AG08396 (cell line): Measurements from ENCODE around the gene BCORL1.

Experiments used
- DNase-seq: peaks from one replicate; pipeline ENCODE4 v3.0.0; 2012; ENCODE audit warnings: low spot score, mixed read lengths

The BCORL1 gene

GRCh38 chrX:129982300-129983251 is at the start of gene BCORL1:
Gene BCORL1 (plus strand): TSS chrX:129982635. CDS start chrX:130005232, 22,597 bp downstream.
- DNase-seq, result peak; percentile 96

- DNase-seq, result no peak
Measured at GRCh38 chrX:129932821-129933321, 49.6 kb upstream of the BCORL1 start.

GRCh38 chrX:129933700-129934099 is 48.7 kb upstream of the BCORL1 start:
- no peak for DNase-seq

- DNase-seq, result no peak
Measured at GRCh38 chrX:129934461-129934860, 48.0 kb upstream of the BCORL1 start.

GRCh38 chrX:129934952-129935351 is 47.5 kb upstream of the BCORL1 start:
- no peak for DNase-seq

- no peak for DNase-seq
Measured at GRCh38 chrX:129938081-129938480, 44.4 kb upstream of the BCORL1 start.

GRCh38 chrX:129939986-129940385 is 42.4 kb upstream of the BCORL1 start:
- DNase-seq, result no peak

GRCh38 chrX:129940721-129941120 is 41.7 kb upstream of the BCORL1 start:
- no peak for DNase-seq

GRCh38 chrX:129945131-129945530 is 37.3 kb upstream of the BCORL1 start:
- DNase-seq, result no peak

GRCh38 chrX:129953334-129953648 is 29.1 kb upstream of the BCORL1 start:
- no peak for DNase-seq

- DNase-seq, result no peak
Measured at GRCh38 chrX:129953881-129954280, 28.6 kb upstream of the BCORL1 start.

- DNase-seq, result no peak
Measured at GRCh38 chrX:129954804-129955203, 27.6 kb upstream of the BCORL1 start.

GRCh38 chrX:129955682-129956081 is 26.8 kb upstream of the BCORL1 start:
- DNase-seq, result no peak

- no peak for DNase-seq
Measured at GRCh38 chrX:129956145-129956544, 26.3 kb upstream of the BCORL1 start.

GRCh38 chrX:129956765-129957164 is 25.7 kb upstream of the BCORL1 start:
- no peak for DNase-seq

- DNase-seq, result peak; percentile 58
Measured at GRCh38 chrX:129957241-129958082, 25.0 kb upstream of the BCORL1 start.

GRCh38 chrX:129958083-129958465 is 24.4 kb upstream of the BCORL1 start:
- no peak for DNase-seq

- DNase-seq, result no peak
Measured at GRCh38 chrX:129958814-129959492, 23.5 kb upstream of the BCORL1 start.

GRCh38 chrX:129959493-129959832 is 23.0 kb upstream of the BCORL1 start:
- no peak for DNase-seq

GRCh38 chrX:129961180-129962083 is 21.0 kb upstream of the BCORL1 start:
- DNase-seq, result no peak

GRCh38 chrX:129963729-129964128 is 18.7 kb upstream of the BCORL1 start:
- DNase-seq, result no peak
